Measurements from ENCODE around the gene TNRC18.
"Not testable (repeated sequence)": the region's sequence is repeated elsewhere in the genome, so short reads cannot be mapped to it uniquely, and the experiment has no call there.

The TNRC18 gene

GRCh38 chr7:5370454-5371353 lies 52.9 kb downstream of the TNRC18 start:
- no peak for DNase-seq

- DNase-seq, result no peak
These were observed 56.0 kb downstream of the TNRC18 start for GRCh38 chr7:5367661-5368060.

DNA sequence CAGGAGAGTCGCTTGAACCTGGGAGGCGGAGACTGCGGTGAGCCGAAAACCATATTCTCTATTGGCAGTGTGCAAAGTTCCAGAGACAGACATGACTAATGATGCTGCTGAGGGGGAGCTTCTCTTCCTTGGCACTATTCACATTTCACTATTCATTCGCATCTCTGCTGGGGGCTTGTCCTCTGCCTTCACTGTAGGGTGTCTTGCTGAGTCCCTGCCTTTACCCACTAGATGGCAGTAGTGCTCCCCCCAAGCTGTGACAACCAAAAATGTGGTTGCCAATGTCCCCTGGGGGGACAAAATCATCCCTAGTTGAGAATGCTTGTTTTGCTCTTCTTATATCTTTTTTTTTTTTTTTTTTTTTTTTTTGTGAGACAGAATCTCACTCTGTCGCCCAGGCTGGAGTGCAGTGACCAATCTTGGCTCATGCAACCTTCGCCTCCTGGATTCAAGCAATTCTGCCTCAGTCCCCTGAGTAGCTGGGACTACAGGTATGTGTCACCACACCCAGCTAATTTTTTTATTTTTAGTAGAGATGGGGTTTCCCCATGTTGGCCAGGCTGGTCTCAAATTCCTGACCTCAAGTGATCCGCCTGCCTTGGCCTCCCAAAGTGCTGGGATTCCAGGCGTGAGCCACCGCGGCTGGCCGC lies 57.5 kb downstream of the TNRC18 start:
- peak; percentile 76 for DNase-seq

- DNase-seq, result no peak
These were observed 59.9 kb downstream of the TNRC18 start for GRCh38 chr7:5363729-5364128.

DNA sequence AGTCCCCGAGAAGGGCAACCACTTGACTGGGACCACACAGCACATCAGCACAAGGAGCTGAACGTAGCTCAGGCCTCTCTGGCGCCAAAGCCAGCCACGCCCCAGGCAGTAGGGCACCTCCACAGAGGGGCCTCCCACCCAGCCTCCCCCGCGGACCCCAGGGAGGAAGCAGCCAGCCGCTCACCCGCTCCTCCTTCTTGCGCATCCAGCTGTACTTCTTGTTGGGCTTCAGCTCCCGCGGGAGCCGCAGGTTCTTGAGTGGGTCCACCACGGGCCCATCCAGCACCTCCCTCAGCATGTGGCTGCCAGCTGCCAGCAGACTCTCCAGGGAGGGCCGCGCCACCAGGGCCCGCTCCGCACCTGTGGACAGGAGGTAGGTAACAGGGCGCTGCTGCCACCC lies 61.2 kb downstream of the TNRC18 start:
- DNase-seq, result no peak

- DNase-seq, result peak; percentile 44
These were observed 62.0 kb downstream of the TNRC18 start for GRCh38 chr7:5361446-5362127.

GRCh38 chr7:5360971-5361370 lies 62.7 kb downstream of the TNRC18 start:
- peak; percentile 53 for DNase-seq

DNA sequence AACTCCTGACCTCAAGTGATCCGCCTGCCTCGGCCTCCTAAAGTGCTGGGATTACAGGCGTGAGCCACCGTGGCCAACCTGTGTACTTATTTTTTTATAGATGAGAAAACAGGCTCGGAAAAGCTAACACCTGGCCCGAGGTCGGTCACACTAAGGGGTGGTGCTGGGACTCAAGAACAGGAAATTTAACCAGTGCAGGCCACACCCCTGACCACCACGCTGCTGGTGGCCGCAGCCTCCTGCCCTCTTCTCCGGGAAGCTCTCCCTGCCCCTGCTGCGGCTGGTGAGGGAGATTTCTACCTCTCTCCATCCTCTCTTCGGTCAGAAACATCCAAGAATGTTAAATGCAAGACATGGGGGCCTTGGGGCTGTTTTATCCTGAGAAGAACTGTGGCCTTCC lies 63.2 kb downstream of the TNRC18 start:
- no peak for DNase-seq

DNA sequence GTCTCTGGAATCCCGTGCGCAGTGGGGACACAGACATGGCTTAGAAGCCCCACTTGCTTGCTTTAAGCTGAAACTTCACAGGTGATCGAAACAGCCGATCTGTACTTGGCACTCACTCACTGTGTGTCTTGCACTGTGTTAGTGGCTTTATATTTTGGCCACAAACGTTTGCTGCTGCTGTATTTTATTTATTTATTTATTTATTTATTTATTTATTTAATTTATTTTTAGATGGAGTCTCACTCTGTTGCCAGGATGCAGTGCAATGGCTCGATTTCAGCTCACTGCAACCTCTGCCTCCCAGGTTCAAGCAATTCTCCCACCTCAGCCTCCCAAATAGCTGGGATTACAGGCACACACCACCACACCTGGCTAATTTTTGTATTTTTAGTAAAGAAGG lies 63.6 kb downstream of the TNRC18 start:
- DNase-seq, result not testable (repeated sequence)

DNA sequence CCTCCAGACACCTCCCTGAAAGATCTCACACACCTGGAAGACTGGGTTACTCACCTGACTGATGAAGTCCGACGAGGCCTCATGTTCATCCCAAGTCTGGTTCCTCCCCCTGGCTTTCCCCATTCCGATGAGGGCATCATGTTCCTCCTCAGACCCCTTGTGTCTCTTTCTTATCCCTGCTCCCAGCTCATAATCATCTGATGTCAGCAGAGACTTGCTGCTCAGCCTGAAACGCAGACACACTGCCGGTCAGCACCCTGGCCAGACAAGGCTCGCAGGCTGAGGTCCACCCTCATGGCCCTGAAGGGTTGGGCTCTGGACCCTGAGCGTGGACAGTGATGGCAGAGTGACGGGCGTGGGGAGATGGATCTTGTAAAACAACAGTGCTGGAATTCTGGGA lies 64.3 kb downstream of the TNRC18 start:
- peak; percentile 49 for DNase-seq

GRCh38 chr7:5357951-5358350 lies 65.7 kb downstream of the TNRC18 start:
- DNase-seq, result peak; percentile 46

- no peak for DNase-seq
These were observed 66.9 kb downstream of the TNRC18 start for GRCh38 chr7:5356751-5357119.

- peak; percentile 95 for DNase-seq
These were observed 69.0 kb downstream of the TNRC18 start for GRCh38 chr7:5354460-5355232.

GRCh38 chr7:5352440-5353010 lies 71.1 kb downstream of the TNRC18 start:
- no peak for DNase-seq

- DNase-seq, result peak; percentile 77
These were observed 71.9 kb downstream of the TNRC18 start for GRCh38 chr7:5351507-5352265.

DNA sequence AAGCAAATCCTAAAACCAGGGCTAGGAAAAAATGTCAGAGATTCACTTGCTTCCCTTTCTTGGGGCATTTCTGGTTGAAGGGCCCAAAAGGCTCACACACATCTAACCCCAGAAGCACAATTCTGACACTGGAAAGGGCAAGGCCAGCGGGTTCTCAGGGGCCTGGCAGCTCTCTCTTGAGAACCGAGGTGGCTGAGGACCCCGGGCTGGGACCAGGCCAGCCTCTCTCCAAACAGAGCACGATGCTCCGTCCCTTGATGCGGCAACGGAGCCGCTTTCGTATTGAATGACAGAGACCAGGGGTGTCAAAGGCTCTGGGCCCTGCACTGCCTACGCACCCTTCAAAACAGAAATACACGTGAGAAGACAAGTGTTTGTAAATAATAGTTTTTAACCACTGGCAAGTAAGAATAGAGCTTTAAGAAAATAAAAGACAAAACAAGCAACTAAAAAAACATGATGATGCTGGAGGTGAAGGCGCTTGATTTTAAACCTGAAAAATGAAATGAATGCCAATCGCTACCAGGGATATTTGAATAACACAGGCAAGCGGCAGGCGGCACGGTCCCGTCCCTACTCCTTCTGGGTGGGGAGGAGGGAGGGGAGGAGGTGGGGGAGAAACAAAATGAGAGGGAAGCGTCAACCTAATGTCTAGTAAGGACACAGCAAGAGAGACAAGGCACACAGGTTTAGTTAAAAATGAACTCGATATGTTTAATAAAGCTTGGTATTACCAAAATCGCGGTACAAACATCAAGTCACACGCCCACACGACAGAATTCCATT lies 72.8 kb downstream of the TNRC18 start:
- peak; percentile 55 for DNase-seq

DNA sequence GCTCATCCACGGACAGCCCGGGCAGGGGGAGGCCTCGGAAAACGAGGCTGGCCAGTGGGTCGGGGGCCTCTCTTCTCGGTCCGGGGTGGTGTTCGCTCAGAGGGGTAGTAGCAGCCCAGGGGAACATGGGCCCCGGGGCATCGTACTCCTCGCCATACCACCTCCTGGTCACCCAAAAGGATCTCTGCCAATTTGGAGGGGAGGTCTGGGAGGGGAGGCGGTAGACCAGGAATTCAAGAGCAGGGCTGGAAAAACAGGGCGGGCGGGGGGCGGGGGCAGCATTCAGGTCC lies 73.5 kb downstream of the TNRC18 start:
- DNase-seq, result peak; percentile 48

DNA sequence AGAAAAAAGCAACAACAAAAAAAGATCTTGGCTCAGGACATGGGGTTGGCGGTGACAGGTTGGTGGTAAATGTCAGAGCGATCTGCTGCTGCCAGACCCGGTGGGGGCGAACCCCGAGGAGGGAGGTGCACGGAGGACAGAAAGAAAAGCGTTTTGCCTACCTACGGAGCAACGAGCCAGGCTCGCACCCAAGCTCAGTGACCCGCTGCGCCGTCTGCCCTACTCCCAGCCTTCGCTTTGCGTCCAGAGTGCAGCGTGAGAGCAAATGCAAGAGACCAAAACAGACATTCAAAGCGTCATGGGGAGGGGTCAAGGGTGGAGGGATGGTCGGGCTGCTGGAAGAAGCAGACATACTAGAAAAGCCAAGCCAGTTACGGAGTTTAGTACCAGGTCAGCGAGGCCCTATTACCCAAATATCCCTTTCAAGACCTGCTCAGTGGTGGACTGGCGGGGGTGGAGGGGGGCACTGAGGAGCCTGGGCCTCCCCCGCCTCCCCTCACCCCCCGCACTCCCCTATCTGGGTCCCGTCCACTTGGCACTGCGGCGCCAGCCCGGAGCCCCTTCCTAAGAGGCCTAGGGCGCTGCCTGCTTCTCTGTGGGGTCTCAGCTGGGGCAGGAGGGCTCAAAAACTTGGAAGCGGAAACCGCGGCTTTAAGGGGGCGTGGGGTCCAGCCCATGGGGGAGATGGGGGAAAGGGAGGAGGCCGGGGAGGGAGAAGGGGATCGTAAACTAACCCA lies 74.0 kb downstream of the TNRC18 start:
- peak; percentile 77 for DNase-seq

DNA sequence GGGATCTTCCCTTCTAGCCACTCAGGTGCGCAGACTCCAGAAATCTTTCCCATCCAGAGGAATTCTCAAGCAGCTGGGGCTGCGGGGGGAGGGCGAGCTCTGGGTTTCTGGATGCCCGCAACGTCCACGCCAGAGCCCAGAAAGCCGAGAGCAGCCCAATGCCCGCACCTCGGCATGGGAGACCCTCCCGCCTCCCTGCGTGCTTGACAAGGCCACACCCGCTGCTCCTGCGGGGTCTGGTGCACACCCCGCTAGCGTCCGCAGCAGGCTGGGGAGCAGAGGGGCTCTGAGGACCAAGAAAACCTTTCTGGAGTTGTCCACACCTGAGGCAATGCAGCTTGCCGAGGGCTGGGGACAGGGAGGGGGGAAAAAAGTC lies 74.6 kb downstream of the TNRC18 start:
- DNase-seq, result no peak
